Measurements from ENCODE around the gene CHPF2.

GRCh38 chr7:151185762-151186639, 46.3 kb upstream of the CHPF2 start:
- TF ChIP-seq POLR2A (IDR thresholded peaks at IDR 0.05; ENCODE audit: low read length) (no peak), GATA1 (IDR thresholded peaks at IDR 0.05; ENCODE audit: low read depth, low read length) (no peak)
